Adrenal gland (tissue), 12 donors: ENCODE data around the gene ZNF726. TPM values are rescaled to one million over a fixed set of nuclear protein-coding genes. Genes with fewer than 3 reads are reported as not detected.

Source experiments
- DNase-seq, 7 donors: peaks; one replicate each; pipeline ENCODE4 v3.0.0-alpha.2; 2019 to 2020
- H3K27ac ChIP-seq, 5 donors: fragments of 200-600 bp; sonication (generic) in 4 of 5; 1 replicate in 3 of 5; 2 replicates in 2 of 5; pipeline versions ENCODE4 v1.5.1 to v1.8.0; 2016 to 2020; ENCODE audit warnings: mild to moderate bottlenecking in 1 of 5
- H3K27me3 ChIP-seq: fragments of 200-600 bp; 2 replicates; pipeline ENCODE4 v1.8.0; 2021
- H3K36me3 ChIP-seq, 2 donors: fragments of 200-600 bp; replicated peaks in 1 of 2; 1 replicate in 1 of 2; 2 replicates in 1 of 2; pipeline versions ENCODE4 v1.5.1 to v1.8.0; 2018 to 2022
- H3K4me1 ChIP-seq, 2 donors: fragments of 200-600 bp; replicated peaks in 1 of 2; 1 replicate in 1 of 2; 2 replicates in 1 of 2; pipeline versions ENCODE4 v1.5.1 to v1.8.0; 2018 to 2021
- H3K4me3 ChIP-seq, 4 donors: fragments of 200-600 bp; sonication (generic) in 3 of 4; one replicate each; pipeline ENCODE4 v1.5.1; 2016 to 2018
- H3K9me3 ChIP-seq, 3 donors: fragments of 200-600 bp; sonication (generic) in 1 of 3; replicated peaks in 1 of 3; 1 replicate in 2 of 3; 2 replicates in 1 of 3; pipeline versions ENCODE4 v1.5.1 to v1.8.0; 2016 to 2021
- CTCF ChIP-seq, 6 experiments: fragments of 450-650 bp in 4 of 6; fragments of 200-600 bp in 2 of 6; sonication (generic) in 1 of 6; IDR thresholded peaks; 1 replicate in 5 of 6; 2 replicates in 1 of 6; pipeline versions ENCODE4 v1.5.1 to v1.8.0; 2016 to 2021; ENCODE audit warnings: antibody characterized with exemption in 6 of 6, mild to moderate bottlenecking in 2 of 6, moderate library complexity in 1 of 6
- POLR2A ChIP-seq, 2 donors: fragments of 450-650 bp; IDR thresholded peaks; one replicate each; pipeline ENCODE4 v1.6.1; 2017; ENCODE audit warnings: antibody characterized with exemption in 2 of 2, mild to moderate bottlenecking in 2 of 2, moderate library complexity in 1 of 2
- WGBS, 4 donors: extraction: QIAGEN DNeasy Blood & Tissue Kit in 2 of 4; methylation state at CpG; one replicate each; pipeline versions ENCODE4 v1.1.5 to v1.1.7; 2013 to 2017; 5-methylcytosine and 5-hydroxymethylcytosine counted together
- intact Hi-C, 2 donors: fragments of 100-400 bp; cut with DNase I; formaldehyde crosslinking; loops; one replicate each; pipeline versions ENCODE4 v1.14.1 to v1.15.0; 2022 to 2023
- polyA plus RNA-seq, 3 donors: library from polyadenylated mRNA; stranded (reverse); fragments of 200-250 nt in 2 of 3; fragments of 350-450 nt in 1 of 3; fragmentation: Illumina TruSeq in 1 of 3; extraction: RNeasy Lipid Tissue Mini Kit (QIAGEN cat#74804) in 1 of 3; gene quantifications; one replicate each; pipeline ENCODE4 v1.2.3, GENCODE V29; 2013 to 2014
- total RNA-seq, 9 donors: library from RNA; depleted of rRNA in 4 of 9; stranded (reverse); fragments of >200 nt in 4 of 9; fragments of 120-200 nt in 1 of 9; fragmentation: NEBNext Ultra II Directional in 1 of 9; extraction: Animal tissue kit (Norgen Biotek cat#: 25700) in 1 of 9; gene quantifications; one replicate each; pipeline versions ENCODE4 v1.1.0 to v1.2.4, GENCODE V29; 2013 to 2023
- donor health status: healthy with polysubstance abuse.
- donor health status: Bipolar disorder and iron deficiency.
- donor health status: DM: yes; HTN: yes; CAD: no.
- donor health status: DM: no; HTN: no; CAD: no.
- donor health status: DM: no; HTN: no; CAD: no.
- donor health status: DM: yes; HTN: yes; CAD: no.

ZNF726 gene
- total and polyA plus RNA-seq, 12 donors, result 0.36 to 7.3 (median 0.76) TPM; not detected in 1

GRCh38 chr19:23943411-23943810, 28.7 kb downstream of the ZNF726 start:
- Histone ChIP-seq H3K9me3 (no peaks in the 10 kb centered on the region), H3K27me3 (no peaks in the 10 kb centered on the region), H3K4me1 (no peaks in the 10 kb centered on the region), H3K27ac (no peak overlapping the region), H3K36me3 (no peaks in the 10 kb centered on the region), H3K4me3 (no peak overlapping the region)
- intact Hi-C loops, result no loop called here
- no peak for TF ChIP-seq CTCF (IDR thresholded peaks at IDR 0.05)
- no peak for TF ChIP-seq POLR2A (IDR thresholded peaks at IDR 0.05)
- WGBS, 4 donors, result 85 to 100% (median 95%) methylated on average over 1 of the region's 1 CpG
- DNase-seq, result no peak

GRCh38 chr19:23946569-23946968, 31.9 kb downstream of the ZNF726 start:
- Histone ChIP-seq H3K9me3 (no peaks in the 10 kb centered on the region), H3K4me3 (no peak overlapping the region), H3K36me3 (no peaks in the 10 kb centered on the region), H3K27ac (no peak overlapping the region), H3K4me1 (no peaks in the 10 kb centered on the region), H3K27me3 (no peaks in the 10 kb centered on the region)
- no peak for DNase-seq
- intact Hi-C loops, result no loop called here
- TF ChIP-seq CTCF (IDR thresholded peaks at IDR 0.05), result no peak
- no peak for TF ChIP-seq POLR2A (IDR thresholded peaks at IDR 0.05)

DNA sequence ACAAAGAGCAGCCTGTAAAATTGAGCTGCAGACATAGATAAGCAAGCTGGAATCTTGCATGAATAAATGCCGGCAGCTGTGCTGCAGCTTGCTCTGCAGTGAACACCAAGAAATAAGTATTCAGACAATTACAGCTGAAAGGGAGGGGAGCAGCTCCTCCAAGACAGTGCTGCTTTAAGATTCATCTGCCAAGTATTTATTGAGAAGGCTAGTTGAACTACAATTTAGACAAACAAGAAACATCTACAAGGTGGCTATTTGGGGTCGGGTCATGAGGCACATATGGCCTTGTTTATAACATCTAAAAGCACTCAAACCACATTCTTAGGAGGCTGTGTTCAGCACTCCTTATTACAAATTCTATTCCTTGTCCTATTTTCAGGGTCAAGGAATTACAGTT, 34.9 kb downstream of the ZNF726 start:
- H3K9me3 ChIP-seq, result no peaks in the 10 kb centered on the region
- no peak for TF ChIP-seq CTCF (IDR thresholded peaks at IDR 0.05)
- no peak for TF ChIP-seq POLR2A (IDR thresholded peaks at IDR 0.05)
- WGBS, 4 donors, result 71 to 84% (median 75%) methylated on average over 2 of the region's 2 CpGs

DNA sequence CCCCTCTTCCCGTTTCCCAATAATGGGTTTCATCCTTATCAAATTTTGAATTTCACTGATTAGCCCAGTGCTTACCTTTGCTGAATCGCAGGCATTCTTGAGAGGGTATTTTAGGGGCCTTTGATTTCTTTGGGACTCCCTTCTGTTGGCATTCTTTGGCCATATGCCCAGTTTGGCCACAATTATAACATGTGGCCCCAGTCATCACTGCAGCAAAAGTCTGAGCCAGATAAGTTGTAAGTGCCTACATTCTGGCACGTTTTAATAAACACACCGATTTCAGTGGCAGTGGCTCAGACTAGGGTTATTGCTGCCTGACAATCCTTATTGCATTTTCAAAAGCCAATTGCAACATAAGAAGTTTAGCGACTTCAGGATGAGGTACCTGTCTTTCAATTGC, 41.4 kb downstream of the ZNF726 start:
- Histone ChIP-seq H3K36me3 (no peaks in the 10 kb centered on the region), H3K27ac (no peak overlapping the region), H3K9me3 (no peaks in the 10 kb centered on the region), H3K4me3 (no peak overlapping the region), H3K27me3 (no peaks in the 10 kb centered on the region), H3K4me1 (no peaks in the 10 kb centered on the region)
- intact Hi-C loops, result no loop called here
- 83 to 90% (median 84%) methylated on average over 5 of the region's 5 CpGs for WGBS, 4 donors
- no peak for DNase-seq
- TF ChIP-seq POLR2A (IDR thresholded peaks at IDR 0.05) (no peak), CTCF (IDR thresholded peaks at IDR 0.05) (no peak)

More for the DNA sequence above, 34.9 kb downstream of the ZNF726 start:
- Histone ChIP-seq H3K27ac (no peak overlapping the region), H3K4me1 (no peaks in the 10 kb centered on the region), H3K4me3 (no peak overlapping the region), H3K27me3 (no peaks in the 10 kb centered on the region), H3K36me3 (no peaks in the 10 kb centered on the region)
- intact Hi-C loops, result no loop called here
- no peak for DNase-seq
